K562 (cell line): Measurements from ENCODE around the gene PRDM8. TPM values are rescaled to one million over a fixed set of nuclear protein-coding genes. Genes with fewer than 3 reads are reported as not detected.
A peak's percentile ranks its signal among the peaks of the same experiment; 100 is the strongest.

ENCODE experiments used
- ADNP ChIP-seq: fragments of 200-800 bp; sonication (Bioruptor generic); IDR thresholded peaks from 2 replicates; pipeline ENCODE4 v1.6.1; 2016; ENCODE audit warnings: missing genetic modification characterization, missing compliant biosample characterization
- CBX5 ChIP-seq: IDR thresholded peaks from 2 replicates; pipeline ENCODE4 v1.6.1; 2014; ENCODE audit warnings: low read depth, borderline replicate concordance
- ETV1 ChIP-seq: fragments of 450-650 bp; conservative IDR thresholded peaks from 2 replicates; pipeline ENCODE4 v1.6.1; 2016; ENCODE audit warnings: missing genetic modification characterization, control low read depth, low read depth, missing compliant biosample characterization
- FUS ChIP-seq: fragments of 200-400 bp; formaldehyde crosslinking; optimal IDR thresholded peaks from 2 replicates; pipeline ENCODE3; 2017; ENCODE audit warnings: low read depth, low read length
- NCOR1 ChIP-seq: fragments of 450-650 bp; IDR thresholded peaks from 2 replicates; pipeline ENCODE4 v1.6.1; 2016; ENCODE audit warnings: mild to moderate bottlenecking, moderate library complexity
- POLR2AphosphoS5 ChIP-seq: IDR thresholded peaks from 2 replicates; pipeline ENCODE4 v1.6.1; 2011; ENCODE audit warnings: mild to moderate bottlenecking, low read depth, low read length, moderate library complexity; ENCODE audit not compliant: control insufficient read depth, insufficient read depth
- RAD51 ChIP-seq: fragments of 450-650 bp; IDR thresholded peaks from 2 replicates; pipeline ENCODE4 v1.7.1; 2016; ENCODE audit warnings: low read depth, mild to moderate bottlenecking, borderline replicate concordance
- SPI1 ChIP-seq: IDR thresholded peaks from 2 replicates; pipeline ENCODE4 v1.6.1; 2011; ENCODE audit warnings: low read depth, low read length, control low read depth, borderline replicate concordance
- SRSF1 ChIP-seq: fragments of 200-400 bp; formaldehyde crosslinking; IDR thresholded peaks from 2 replicates; pipeline ENCODE4 v1.6.1; 2017; ENCODE audit warnings: mild to moderate bottlenecking, low read depth, low read length, moderate library complexity
- STAT5A ChIP-seq: IDR thresholded peaks from 2 replicates; pipeline ENCODE4 v1.6.1; 2012; ENCODE audit warnings: low read length, inconsistent platforms, borderline replicate concordance
- TBP ChIP-seq: optimal IDR thresholded peaks from 2 replicates; pipeline ENCODE3; 2011; ENCODE audit warnings: low read depth, low read length, improper control_type of control experiment
- XRCC4 ChIP-seq: IDR thresholded peaks from one replicate; pipeline ENCODE4 v1.6.1; 2011; ENCODE audit not compliant: insufficient read depth, insufficient read length; ENCODE audit errors: extremely low read depth
- XRCC5 ChIP-seq: fragments of 200-400 bp; formaldehyde crosslinking; IDR thresholded peaks from 2 replicates; pipeline ENCODE4 v1.6.1; 2017; ENCODE audit warnings: low read depth, mild to moderate bottlenecking, low read length
- ZC3H4 ChIP-seq: sonication (generic); formaldehyde crosslinking; IDR thresholded peaks from 2 replicates; pipeline ENCODE4 v1.9.0; 2021; ENCODE audit warnings: missing genetic modification reagents, borderline replicate concordance
- ZEB2 ChIP-seq: fragments of 450-650 bp; IDR thresholded peaks from 2 replicates; pipeline ENCODE4 v1.6.1; 2016
- ZFP36 ChIP-seq: fragments of 150-350 bp; IDR thresholded peaks from 2 replicates; pipeline ENCODE4 v1.6.1; 2018; ENCODE audit warnings: low read length, low read depth; ENCODE audit not compliant: partially characterized antibody
- ZNF384 ChIP-seq: IDR thresholded peaks from 2 replicates; pipeline ENCODE4 v1.6.1; 2012; ENCODE audit warnings: low read depth, low read length, improper control_type of control experiment
- ZNF445 ChIP-seq: fragments of 250-450 bp; sonication (Bioruptor Pico); IDR thresholded peaks from 2 replicates; pipeline ENCODE4 v1.4.0; 2020; ENCODE audit warnings: low read depth, mild to moderate bottlenecking, moderate library complexity
- polyA plus RNA-seq, 8 experiments: library from polyadenylated mRNA; depleted of rRNA in 4 of 8; stranded (reverse) in 5 of 8; unstranded in 3 of 8; fragments of >200 nt; fragmentation: Nextera tagmentation in 2 of 8; fragmentation: Illumina TruSeq in 1 of 8; extraction: Ambion mirVana in 2 of 8; extraction: Trizol in 1 of 8; gene quantifications; 2 replicates each; pipeline versions ENCODE4 v1.2.1 to v1.2.3, GENCODE V29; 2011 to 2014; ENCODE audit warnings: inconsistent platforms in 1 of 8, missing spikeins in 1 of 8
- total RNA-seq, 7 experiments: library from RNA; depleted of rRNA in 6 of 7; stranded (reverse); fragments of >200 nt in 6 of 7; fragmentation: Illumina TruSeq in 2 of 7; extraction: Trizol in 2 of 7; gene quantifications; 2 replicates each; pipeline versions ENCODE4 v1.2.1 to v1.2.3, GENCODE V29; 2011 to 2021; ENCODE audit warnings: low replicate concordance in 1 of 7
- TF ChIP-seq, protein P1 (sequence below): IDR thresholded peaks from 2 replicates; pipeline ENCODE4 v1.6.1; 2014; ENCODE audit warnings: antibody characterized with exemption
- TF ChIP-seq, protein P2 (sequence below): sonication (generic); formaldehyde crosslinking; IDR thresholded peaks from 2 replicates; pipeline ENCODE4 v1.8.1; 2023; ENCODE audit warnings: missing genetic modification reagents, mild to moderate bottlenecking, borderline replicate concordance
- TF ChIP-seq, protein P3 (sequence below): sonication (generic); formaldehyde crosslinking; IDR thresholded peaks from 2 replicates; pipeline ENCODE4 v1.8.1; 2023; ENCODE audit warnings: mild to moderate bottlenecking, missing genetic modification reagents

PRDM8 gene
- total and polyA plus RNA-seq, 9 of the 15 experiments (the other 6 are each of a cell fraction or from before 2014, with no cell fraction given), result 0.40 TPM; not detected in 8

- TF ChIP-seq ZFP36 (no peak), XRCC5 (no peak), ZEB2 (peak; percentile 96), POLR2AphosphoS5 (peak; percentile 96), XRCC4 (no peak), FUS (no peak), SPI1 (no peak), CBX5 (0 out of 2 replicates have a peak, but pooled peaks have one; percentile 24), ZNF445 (no peak), NCOR1 (peak; percentile 97), RAD51 (no peak), STAT5A (peak; percentile 87), TBP (no peak), ADNP (tag) (peak; percentile 66; the same call in 1 of the 2 replicates), ZNF384 (no peak), ZC3H4 (CRISPR knock-in tag) (no peak), SRSF1 (no peak), ETV1 (tag) (no peak)
- TF ChIP-seq, protein P1, sequence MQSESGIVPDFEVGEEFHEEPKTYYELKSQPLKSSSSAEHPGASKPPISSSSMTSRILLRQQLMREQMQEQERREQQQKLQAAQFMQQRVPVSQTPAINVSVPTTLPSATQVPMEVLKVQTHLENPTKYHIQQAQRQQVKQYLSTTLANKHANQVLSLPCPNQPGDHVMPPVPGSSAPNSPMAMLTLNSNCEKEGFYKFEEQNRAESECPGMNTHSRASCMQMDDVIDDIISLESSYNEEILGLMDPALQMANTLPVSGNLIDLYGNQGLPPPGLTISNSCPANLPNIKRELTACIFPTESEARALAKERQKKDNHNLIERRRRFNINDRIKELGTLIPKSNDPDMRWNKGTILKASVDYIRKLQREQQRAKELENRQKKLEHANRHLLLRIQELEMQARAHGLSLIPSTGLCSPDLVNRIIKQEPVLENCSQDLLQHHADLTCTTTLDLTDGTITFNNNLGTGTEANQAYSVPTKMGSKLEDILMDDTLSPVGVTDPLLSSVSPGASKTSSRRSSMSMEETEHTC, result no peak; the same call in 1 of the 2 replicates
- TF ChIP-seq, protein P2, sequence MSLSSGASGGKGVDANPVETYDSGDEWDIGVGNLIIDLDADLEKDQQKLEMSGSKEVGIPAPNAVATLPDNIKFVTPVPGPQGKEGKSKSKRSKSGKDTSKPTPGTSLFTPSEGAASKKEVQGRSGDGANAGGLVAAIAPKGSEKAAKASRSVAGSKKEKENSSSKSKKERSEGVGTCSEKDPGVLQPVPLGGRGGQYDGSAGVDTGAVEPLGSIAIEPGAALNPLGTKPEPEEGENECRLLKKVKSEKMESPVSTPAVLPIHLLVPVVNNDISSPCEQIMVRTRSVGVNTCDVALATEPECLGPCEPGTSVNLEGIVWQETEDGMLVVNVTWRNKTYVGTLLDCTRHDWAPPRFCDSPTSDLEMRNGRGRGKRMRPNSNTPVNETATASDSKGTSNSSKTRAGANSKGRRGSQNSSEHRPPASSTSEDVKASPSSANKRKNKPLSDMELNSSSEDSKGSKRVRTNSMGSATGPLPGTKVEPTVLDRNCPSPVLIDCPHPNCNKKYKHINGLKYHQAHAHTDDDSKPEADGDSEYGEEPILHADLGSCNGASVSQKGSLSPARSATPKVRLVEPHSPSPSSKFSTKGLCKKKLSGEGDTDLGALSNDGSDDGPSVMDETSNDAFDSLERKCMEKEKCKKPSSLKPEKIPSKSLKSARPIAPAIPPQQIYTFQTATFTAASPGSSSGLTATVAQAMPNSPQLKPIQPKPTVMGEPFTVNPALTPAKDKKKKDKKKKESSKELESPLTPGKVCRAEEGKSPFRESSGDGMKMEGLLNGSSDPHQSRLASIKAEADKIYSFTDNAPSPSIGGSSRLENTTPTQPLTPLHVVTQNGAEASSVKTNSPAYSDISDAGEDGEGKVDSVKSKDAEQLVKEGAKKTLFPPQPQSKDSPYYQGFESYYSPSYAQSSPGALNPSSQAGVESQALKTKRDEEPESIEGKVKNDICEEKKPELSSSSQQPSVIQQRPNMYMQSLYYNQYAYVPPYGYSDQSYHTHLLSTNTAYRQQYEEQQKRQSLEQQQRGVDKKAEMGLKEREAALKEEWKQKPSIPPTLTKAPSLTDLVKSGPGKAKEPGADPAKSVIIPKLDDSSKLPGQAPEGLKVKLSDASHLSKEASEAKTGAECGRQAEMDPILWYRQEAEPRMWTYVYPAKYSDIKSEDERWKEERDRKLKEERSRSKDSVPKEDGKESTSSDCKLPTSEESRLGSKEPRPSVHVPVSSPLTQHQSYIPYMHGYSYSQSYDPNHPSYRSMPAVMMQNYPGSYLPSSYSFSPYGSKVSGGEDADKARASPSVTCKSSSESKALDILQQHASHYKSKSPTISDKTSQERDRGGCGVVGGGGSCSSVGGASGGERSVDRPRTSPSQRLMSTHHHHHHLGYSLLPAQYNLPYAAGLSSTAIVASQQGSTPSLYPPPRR, result no peak
- TF ChIP-seq, protein P3, sequence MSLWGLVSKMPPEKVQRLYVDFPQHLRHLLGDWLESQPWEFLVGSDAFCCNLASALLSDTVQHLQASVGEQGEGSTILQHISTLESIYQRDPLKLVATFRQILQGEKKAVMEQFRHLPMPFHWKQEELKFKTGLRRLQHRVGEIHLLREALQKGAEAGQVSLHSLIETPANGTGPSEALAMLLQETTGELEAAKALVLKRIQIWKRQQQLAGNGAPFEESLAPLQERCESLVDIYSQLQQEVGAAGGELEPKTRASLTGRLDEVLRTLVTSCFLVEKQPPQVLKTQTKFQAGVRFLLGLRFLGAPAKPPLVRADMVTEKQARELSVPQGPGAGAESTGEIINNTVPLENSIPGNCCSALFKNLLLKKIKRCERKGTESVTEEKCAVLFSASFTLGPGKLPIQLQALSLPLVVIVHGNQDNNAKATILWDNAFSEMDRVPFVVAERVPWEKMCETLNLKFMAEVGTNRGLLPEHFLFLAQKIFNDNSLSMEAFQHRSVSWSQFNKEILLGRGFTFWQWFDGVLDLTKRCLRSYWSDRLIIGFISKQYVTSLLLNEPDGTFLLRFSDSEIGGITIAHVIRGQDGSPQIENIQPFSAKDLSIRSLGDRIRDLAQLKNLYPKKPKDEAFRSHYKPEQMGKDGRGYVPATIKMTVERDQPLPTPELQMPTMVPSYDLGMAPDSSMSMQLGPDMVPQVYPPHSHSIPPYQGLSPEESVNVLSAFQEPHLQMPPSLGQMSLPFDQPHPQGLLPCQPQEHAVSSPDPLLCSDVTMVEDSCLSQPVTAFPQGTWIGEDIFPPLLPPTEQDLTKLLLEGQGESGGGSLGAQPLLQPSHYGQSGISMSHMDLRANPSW (CRISPR knock-in tag), result no peak
These were observed 17.6 kb upstream of the PRDM8 start (continued) for GRCh38 chr4:80179637-80180161.
